ENCODE results near the gene NRXN2.
"Not testable (repeated sequence)": the region's sequence is repeated elsewhere in the genome, so short reads cannot be mapped to it uniquely, and the experiment has no call there.

The NRXN2 gene

DNA sequence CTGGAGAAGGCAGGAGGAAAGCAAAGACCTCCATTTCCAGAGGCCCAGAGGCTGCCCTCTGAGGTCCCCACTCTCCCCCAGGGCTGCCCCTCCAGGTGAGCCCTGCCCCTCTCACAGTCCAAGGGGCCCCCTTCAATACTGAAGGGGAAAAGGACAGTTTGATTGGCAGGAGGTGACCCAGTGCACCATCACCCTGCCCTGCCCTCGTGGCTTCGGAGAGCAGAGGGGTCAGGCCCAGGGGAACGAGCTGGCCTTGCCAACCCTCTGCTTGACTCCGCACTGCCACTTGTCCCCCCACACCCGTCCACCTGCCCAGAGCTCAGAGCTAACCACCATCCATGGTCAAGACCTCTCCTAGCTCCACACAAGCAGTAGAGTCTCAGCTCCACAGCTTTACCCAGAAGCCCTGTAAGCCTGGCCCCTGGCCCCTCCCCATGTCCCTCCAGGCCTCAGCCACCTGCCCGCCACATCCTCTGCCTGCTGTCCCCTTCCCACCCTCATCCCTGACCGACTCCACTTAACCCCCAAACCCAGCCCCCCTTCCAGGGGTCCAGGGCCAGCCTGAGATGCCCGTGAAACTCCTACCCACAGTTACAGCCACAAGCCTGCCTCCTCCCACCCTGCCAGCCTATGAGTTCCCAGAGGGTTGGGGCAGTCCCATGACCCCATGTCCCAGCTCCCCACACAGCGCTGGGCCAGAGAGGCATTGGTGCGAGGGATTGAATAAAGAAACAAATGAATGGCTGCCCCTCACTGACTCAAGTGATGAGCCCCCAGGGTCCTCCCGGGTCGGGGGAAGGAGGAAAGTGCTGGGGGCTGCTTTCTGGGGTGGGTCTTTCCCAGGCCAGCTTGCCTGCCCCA is 121.2 kb downstream of the NRXN2 start:
- no peak for DNase-seq

DNA sequence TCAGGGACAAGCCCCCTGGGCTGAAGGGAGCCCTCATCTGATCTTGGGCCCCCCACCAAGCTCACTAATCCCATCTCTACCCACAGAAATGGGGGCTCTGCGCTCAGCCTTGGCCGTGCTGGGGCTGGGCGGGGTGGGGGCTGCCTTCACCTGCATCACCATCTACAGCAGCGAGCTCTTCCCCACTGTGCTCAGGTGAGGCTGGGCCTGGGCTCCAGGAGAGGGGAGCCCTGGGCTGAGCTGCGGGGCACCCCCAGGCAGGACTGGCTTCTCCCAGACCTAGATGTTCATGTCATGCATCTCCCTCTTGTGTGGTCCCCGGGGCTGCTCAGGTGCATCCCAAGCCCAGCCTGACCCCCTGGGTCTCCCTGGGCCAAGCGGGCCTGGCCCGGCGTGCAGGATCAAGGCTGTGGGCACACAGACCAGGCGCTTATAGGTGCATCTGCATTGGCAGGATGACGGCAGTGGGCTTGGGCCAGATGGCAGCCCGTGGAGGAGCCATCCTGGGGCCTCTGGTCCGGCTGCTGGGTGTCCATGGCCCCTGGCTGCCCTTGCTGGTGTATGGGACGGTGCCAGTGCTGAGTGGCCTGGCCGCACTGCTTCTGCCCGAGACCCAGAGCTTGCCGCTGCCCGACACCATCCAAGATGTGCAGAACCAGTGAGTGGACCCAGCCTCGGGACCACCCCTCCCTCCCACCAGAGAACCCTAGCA is 122.6 kb downstream of the NRXN2 start:
- DNase-seq, result no peak

DNA sequence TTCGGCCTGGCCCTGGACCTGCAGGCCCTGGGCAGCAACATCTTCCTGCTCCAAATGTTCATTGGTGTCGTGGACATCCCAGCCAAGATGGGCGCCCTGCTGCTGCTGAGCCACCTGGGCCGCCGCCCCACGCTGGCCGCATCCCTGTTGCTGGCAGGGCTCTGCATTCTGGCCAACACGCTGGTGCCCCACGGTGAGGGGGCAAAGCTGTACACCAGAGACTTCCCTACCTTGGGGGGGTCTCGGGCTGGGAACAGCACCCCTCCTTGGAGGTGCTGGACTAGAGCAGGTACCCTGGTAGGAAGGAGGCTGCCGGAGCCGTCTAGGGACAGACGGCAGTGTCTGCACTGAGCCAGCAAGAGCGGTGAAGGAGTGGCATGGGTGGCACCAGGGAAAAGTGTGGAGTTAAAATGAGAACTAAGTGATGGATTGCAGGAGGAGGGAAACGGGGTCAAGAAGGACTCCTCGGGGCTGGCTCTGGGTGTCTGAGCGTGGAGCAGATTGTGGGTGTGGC is 123.2 kb downstream of the NRXN2 start:
- DNase-seq, result no peak

DNA sequence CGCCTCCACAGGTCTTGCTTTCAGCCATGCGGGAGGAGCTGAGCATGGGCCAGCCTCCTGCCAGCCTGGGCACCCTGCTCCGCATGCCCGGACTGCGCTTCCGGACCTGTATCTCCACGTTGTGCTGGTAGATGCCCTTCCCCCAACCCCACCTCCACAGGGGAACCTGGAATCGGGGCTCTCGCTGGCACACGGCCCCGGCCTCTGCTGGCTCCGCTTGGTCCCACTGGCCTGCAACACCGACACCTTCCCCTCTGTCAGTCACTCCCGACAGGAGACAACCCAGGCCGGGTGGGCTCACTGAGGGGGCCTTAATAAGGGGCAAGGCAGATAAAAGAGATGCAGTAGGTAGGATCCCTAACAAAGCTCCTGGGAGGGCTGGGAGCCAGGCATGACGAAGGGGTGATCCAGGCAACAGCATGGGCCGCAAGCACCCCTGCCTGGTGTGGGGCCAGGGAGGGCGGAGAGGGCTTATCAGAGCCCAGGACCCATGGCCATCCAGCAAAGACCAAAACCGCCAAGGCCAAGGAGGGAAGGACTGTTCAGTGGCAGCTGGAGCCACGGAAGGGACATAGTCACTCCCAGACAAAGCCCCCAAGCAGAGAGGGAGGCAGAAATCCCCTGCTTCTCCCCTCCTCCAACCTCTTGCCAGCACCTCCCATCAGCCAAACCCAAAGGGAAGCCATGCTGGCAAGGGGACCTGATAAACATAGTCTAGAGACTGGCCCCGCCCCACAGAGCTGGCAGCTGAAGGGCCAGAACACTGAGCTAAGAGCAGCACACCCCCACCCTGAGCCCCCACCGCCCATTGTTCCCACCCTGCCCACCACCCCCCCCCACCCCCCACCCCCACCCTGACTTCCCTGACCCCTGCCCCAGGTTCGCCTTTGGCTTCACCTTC is 124.0 kb downstream of the NRXN2 start:
- DNase-seq, result no peak

DNA sequence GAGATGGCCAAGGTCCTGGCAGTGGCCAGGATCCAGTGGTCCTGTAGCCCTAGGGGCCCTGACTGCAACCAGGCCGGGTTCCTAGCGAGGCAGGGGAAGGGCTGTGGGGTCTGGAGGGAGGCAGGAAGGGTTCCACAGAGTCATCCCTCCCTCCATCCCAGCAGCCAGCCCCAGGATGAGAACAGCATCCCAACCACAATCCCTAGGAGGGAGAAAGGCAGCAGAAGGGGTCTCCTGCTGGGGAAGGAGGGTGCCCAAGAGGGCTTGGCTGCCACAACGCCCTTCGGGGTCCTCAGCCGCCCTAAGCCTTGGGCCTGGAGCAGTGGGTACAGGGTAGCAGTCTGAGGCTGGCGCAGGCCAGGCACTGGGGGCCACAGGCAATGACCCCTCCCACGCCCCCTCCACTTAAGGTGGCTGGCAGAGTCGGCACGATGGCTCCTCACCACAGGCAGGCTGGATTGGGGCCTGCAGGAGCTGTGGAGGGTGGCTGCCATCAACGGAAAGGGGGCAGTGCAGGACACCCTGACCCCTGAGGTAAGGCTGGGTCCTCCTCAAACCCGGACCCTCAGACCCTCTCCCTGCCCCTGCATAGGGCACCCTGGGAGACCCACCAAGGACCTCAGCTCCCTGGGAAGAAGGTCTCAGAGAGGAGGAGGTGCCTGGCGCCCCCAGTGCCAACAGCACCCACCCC is 124.7 kb downstream of the NRXN2 start:
- DNase-seq, result no peak

DNA sequence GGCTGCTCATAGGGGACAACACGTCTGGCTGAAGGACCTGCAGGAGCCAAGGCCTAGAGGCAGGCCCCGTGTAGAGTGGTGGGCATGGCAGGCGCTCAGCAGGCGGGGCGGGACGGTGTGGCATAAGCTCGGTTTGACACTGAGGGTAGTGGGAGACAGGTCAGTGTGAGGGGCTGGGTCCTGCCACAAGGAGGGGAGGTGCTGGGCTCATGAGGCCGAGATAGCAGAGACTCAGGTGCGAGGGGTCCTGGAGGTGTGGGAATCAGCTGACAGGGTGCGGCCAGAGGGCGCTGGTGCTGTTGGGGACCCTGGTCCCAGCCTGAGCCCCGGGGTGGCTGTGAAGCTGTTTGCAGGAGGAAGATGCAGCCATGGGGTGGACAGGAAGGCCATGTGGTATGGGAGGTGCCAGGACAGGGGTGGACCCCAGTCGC is 125.3 kb downstream of the NRXN2 start:
- no peak for DNase-seq

DNA sequence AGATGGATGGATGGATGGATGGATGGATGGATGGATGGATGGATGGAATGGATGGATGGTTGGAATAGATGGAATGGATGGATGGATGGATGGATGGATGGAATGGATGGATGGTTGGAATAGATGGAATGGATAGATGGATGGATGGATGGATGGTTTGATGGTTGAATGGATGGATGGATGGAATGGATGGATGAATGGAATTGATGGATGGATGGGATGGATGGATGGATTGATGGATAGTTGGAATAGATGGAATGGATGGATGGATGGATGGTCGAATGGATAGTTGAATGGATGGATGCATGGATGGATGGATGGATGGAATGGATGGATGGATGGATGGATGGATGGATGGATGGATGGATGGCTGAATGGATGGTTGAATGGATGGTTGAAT is 127.1 kb downstream of the NRXN2 start:
- DNase-seq, result not testable (repeated sequence)

DNA sequence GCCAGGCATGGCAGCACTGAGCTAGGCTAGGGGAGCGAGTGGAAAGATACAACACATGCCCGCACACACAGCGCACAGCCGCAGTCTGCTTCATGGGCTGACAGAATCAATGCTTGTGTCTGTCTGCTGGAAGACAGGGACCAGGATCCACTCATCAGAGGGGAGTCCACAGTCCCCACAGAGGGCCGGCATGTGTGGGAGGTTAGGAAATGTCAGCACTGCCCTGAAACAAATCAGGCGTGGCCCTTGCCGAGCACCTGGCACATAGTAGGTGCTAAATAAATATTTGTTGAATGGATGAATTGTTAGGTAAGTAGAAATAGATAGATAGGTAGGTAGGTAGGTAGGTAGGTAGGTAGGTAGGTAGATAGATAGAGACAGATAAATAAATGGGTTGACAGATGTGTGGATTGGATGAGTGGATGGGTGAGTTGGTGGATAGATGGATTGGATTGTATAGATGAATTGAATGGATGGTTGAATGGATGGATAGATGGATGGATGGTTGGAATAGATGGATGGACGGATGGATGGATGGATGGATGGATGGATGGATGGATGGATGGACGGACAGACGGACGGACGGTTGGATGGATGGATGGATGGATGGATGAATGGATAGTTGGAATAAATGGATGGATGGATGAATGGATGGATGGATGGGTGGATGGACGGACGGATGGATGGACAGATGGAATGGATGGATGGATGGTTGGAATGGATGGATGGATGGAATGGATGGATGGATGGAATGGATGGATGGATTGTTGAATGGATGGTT is 128.6 kb downstream of the NRXN2 start:
- no peak for DNase-seq

DNA sequence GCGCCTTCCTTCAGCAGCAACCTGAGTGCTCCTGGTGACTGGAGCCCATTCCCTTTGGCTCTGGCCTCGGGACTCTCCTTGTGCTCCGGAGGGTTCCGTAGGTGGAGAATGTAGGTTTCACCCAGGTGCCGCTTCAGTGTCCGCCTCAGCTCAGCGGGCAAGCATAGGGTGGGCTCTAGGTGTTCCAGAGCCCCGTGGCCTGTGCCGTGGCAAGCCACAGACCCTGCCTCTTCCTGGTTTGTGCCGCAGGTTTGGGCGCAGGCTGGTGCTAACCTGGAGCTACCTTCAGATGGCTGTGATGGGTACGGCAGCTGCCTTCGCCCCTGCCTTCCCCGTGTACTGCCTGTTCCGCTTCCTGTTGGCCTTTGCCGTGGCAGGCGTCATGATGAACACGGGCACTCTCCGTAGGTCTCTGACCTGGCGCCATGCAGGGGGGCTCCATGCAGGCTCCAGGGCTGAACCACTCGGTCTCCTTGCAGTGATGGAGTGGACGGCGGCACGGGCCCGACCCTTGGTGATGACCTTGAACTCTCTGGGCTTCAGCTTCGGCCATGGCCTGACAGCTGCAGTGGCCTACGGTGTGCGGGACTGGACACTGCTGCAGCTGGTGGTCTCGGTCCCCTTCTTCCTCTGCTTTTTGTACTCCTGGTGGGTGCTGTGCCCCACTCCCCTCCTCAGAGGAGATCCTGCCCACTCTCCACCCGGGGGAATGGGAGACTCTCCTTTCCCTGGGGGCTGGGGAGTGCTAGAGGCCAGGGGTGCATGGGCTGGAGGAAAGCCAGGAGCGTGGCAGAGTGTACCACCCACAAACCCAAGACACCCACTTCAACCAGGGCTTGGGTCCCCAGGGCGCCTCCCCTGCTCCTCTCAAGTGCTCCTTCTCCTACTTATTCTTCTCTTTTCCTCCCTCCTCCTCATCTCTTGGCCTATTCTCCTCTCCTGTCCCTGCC is 129.6 kb downstream of the NRXN2 start:
- no peak for DNase-seq

DNA sequence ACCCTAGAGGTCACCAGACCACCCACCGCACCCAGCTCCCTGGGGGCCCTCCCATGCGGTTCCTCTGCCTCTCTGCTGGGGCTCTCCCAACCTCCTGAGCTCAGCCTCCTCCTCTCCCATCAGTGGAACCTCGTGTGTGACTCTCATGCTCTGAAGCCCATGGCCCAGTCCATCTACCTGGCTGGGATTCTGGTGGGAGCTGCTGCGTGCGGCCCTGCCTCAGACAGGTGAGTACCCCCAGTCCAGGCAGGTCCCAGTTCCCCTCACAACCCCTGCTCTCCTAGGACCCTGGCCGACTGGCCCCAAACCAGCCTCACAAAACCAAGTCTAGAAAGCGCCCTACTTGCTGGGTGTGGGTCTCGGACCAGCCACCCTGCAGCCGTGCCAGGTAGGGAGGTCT is 130.3 kb downstream of the NRXN2 start:
- no peak for DNase-seq

DNA sequence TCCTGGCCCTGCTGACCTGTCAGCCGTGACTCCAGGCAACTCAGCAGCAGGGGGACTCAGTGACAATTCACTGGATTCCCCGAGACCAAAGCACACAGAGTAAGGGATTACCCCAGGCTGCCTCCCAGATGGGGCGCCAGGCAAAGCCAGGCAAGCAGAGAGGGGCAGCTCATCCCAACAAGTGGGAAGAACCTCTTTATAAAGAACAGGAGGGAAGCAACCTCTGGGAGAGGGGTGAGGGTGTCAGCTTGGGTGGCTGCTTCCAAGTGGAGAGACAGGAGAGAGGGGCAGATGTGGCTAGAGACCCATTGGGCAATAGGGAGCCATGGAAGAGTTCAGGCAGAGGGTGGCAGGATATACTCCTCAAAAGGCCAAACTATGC is 130.8 kb downstream of the NRXN2 start:
- DNase-seq, result no peak

DNA sequence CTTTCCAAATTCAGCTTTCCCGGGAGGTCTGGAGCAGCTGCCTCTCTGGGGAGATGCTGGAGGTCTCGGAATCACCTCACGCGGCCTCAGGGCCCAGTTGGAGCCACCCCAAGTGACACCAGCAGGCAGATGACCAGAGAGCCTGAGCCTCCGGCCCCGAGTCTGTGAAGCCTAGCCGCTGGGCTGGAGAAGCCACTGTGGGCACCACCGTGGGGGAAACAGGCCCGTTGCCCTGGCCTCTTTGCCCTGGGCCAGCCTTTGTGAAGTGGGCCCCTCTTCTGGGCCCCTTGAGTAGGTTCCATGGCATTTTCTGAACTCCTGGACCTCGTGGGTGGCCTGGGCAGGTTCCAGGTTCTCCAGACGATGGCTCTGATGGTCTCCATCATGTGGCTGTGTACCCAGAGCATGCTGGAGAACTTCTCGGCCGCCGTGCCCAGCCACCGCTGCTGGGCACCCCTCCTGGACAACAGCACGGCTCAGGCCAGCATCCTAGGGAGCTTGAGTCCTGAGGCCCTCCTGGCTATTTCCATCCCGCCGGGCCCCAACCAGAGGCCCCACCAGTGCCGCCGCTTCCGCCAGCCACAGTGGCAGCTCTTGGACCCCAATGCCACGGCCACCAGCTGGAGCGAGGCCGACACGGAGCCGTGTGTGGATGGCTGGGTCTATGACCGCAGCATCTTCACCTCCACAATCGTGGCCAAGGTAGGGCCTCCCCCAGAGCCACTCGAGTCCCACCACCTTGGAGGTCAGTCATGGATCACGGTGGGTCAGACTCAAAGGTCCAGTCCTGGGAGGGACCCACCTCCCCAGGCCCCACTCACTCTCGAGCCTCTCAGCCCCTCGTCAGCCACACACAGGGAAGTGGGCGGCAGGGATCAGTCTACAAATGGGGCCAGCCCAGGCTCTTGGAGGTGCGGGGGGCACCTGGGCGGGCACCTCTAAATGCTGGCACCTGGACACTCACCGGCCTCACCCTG is 131.5 kb downstream of the NRXN2 start:
- no peak for DNase-seq

DNA sequence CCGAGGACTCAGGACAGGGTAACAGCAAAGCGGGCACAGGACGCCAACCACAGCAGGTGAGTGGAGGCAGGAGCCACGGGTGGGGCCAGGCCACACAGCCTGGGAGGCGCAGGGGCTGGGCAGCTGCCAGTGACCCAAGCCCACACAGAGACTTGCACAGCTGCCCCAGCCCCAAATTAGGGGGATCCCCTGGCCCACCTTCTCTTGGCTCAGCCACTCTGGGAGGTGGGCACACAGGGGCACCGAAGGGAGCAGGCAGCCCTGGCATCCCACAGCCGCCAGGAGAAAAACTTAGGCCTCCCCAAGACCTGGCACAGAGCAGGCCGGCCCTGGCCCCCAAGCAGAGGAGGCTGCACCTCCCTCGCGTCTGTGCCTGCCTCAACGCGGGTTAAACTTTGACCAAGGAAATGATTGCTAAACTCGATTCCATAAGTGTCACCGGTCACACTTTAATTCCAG is 132.2 kb downstream of the NRXN2 start, which contains the start of gene SLC22A12:
TSS of gene SLC22A12 (plus strand) at position 458 of the 459 bp plus-strand sequence. CDS start 337 bp downstream, outside the sequence.
- no peak for DNase-seq

DNA sequence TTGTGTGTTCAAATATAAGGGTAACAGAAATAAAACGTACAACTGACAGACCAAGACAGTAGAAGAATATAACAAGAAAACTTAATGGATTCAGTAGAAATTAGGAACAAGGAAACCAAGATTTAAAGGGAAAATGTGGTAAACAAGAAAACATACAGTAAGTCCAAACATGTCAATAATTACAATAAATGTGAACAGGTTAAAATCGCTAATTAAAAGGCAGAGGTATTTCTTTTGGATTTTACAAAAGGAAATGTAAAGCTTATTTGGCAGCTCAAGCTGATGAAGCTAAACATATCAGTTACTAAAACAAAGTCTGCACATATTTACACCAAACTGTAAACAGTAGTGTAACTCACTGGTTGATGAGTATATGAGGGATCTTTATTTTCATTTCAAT is 134.3 kb downstream of the NRXN2 start:
- DNase-seq, result no peak

DNA sequence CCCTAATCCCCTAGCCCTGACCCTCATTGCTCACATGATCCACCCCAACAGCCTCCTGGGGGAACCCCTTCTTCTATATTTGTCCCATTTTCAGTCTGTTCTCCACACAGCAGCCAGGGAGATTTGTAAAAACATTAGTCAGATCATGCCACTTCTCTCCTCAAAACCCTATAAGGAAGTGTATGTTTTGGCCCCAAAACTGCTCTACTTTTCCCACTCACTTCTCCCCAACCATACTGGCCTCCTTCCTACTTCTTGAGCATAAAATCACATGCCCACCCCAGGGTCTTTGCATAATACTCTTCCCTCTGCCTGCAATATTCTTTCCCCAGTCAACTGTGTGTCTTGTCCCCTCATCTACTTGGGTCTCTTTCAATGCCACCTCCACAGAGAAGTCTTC is 136.6 kb downstream of the NRXN2 start:
- no peak for DNase-seq

DNA sequence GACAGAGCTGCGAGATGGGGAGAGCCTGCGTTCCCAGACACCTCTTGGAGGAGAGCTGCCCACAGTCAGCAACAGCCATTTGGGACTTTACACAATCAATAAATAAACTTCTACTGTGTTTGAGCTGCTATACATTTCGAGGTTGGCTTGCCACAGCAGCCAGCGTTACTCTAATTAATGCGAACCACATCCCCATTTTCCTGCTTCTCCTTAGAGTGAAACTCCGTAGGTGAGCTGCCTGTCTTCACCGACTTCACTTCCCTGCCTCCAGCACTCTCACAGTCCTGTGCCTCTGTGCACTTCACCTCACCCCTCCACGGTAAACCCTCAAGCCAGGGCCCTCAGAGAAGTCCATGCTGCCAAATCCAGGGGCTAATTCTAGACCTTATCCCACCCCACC is 137.8 kb downstream of the NRXN2 start:
- no peak for DNase-seq

DNA sequence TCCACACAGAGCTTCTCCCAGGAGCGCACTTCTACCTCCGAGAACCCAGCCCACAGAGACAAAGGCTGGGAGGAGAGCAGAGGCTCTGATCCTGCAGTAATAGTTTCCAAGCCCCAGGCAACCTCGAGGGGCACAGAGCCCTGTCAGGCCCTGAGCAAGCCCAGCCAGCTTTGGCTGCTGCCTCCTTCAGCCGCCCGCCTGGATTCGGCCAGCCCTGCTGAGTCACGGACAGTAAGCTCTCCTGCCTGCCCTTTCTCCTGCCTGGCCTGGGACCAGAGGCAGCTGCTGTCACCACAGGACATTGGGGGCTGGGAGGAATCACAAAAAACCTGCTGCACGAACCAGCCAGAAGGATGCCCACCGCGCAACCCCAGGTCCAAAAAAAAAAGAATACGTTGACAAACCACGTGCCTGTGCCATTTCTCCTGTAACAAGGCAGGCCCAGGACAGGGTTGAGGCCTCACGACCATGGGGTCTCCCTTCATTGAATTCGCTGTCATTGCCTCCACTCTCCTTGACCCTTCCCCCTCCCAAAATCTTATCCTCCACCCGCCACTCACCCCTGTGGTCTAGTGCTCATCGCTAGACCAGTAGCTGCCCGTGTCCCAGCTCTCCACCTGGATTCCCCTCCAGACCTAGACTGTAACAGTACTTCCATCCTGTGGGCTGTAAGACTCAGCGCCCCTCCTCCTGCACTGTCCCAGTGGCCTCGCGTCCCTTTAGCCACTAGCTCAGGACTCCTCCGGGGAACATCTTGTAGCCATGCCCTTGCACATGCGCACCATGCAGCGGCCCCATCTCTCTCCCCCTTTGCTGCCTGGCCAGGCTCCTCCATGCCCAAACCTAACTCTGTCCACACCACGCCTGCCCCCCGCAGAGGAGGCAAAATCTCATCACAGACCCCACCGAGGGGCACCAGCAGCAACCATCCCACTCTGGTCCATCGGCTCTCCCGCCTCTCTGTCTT is 139.4 kb downstream of the NRXN2 start:
- DNase-seq, result no peak

DNA sequence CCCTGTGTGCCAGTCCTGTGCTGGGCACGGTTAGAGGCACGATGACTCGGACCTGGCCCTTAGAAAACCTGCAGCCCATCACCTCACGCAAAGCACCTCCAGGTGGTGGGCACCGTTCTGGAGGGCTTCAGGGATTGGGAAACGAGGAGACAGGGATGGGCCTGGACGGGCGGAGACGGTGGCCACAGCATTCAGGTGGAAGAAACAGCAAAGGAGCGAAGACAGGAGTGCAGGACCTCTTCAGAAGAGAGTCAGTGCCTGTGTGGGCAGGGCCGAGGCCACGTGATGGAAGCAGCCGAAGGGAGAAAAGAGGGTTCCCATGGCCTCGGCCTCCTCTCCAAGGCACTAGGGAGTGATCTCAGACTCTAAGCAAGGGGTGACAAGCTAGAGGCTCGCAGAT is 140.1 kb downstream of the NRXN2 start:
- no peak for DNase-seq
